RWPE2 (cell line): Measurements from ENCODE around the gene ZNF862.
"Not testable (repeated sequence)": the region's sequence is repeated elsewhere in the genome, so short reads cannot be mapped to it uniquely, and the experiment has no call there.

Experiments used
- ATAC-seq: fragments of 200-7000 bp; cut with Tn5 transposase; 3 replicates; pipeline ENCODE4 v1.9.1; 2021; ENCODE audit warnings: low read depth
- DNase-seq: peaks from one replicate; pipeline ENCODE4 v3.0.0-alpha.2; 2020; ENCODE audit warnings: low spot score
- H3K27ac ChIP-seq: fragments of 450-650 bp; 2 replicates; pipeline ENCODE4 v1.5.1; 2017; ENCODE audit warnings: mild to moderate bottlenecking; ENCODE audit not compliant: poor library complexity, severe bottlenecking
- H3K27me3 ChIP-seq: fragments of 250-450 bp; sonication (Bioruptor Pico); 2 replicates; pipeline ENCODE4 v1.5.1; 2021; ENCODE audit warnings: mild to moderate bottlenecking, moderate library complexity; ENCODE audit not compliant: insufficient read depth, poor library complexity, severe bottlenecking
- H3K36me3 ChIP-seq: fragments of 250-450 bp; sonication (Bioruptor Pico); 2 replicates; pipeline ENCODE4 v1.5.1; 2020; ENCODE audit warnings: low read depth, mild to moderate bottlenecking, moderate library complexity
- H3K4me1 ChIP-seq: fragments of 250-450 bp; sonication (Bioruptor Pico); 2 replicates; pipeline ENCODE4 v1.5.1; 2021; ENCODE audit warnings: mild to moderate bottlenecking, moderate library complexity; ENCODE audit not compliant: insufficient read depth, poor library complexity, severe bottlenecking
- H3K4me3 ChIP-seq: fragments of 250-450 bp; sonication (Bioruptor Pico); 2 replicates; pipeline ENCODE4 v1.5.1; 2021; ENCODE audit warnings: mild to moderate bottlenecking, moderate library complexity; ENCODE audit not compliant: severe bottlenecking
- H3K9me3 ChIP-seq: fragments of 250-450 bp; sonication (Bioruptor Pico); 2 replicates; pipeline ENCODE4 v1.5.1; 2021; ENCODE audit warnings: mild to moderate bottlenecking, moderate library complexity; ENCODE audit not compliant: severe bottlenecking
- TF ChIP-seq, protein P1 (sequence below): fragments of 450-650 bp; IDR thresholded peaks from one replicate; pipeline ENCODE4 v1.5.1; 2017; ENCODE audit warnings: mild to moderate bottlenecking, moderate library complexity; ENCODE audit not compliant: poor library complexity, severe bottlenecking

The ZNF862 gene

DNA sequence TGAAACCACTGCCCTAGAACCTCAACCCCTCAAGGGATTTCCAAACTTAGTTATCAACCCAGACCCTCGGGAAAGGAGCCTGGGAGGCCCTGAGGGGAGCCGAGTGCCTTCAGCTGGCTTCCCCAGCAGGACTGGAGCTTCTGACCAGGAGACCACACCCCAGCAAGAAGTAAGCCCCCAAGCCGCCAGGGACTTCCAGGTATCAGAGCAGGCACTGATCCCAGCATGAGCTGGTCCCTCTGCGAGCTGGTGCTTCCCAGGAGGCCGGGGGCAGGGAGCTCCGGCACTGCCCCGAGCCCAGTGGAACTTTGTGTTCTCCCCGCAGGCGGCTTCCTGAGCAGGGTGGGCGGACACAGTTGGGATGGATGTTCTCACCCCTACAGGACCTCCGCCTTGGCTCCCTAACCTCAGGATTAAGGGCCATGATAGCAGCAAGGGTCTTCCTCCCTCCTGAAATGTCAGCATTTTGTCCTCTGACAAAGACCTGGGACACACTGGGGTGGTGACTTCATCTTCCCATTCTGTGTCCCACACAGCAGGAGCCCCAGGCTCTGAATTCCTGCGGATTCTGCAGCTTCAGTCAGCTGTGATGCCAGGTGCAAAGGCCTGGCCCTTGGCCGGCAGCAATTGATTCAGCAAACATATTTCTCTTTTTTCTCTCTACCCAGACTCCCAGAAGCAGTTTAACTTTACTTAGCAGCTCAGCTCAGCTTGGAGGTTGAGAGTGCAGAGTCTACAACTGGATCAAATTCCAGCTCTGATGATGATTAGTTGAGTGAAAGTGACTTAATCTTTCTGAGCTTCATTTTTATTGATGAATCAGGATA lies 47.2 kb downstream of the ZNF862 start:
- ATAC-seq (no peak), DNase-seq (no peak)
- no peak overlapping the region for H3K4me3 ChIP-seq
- TF ChIP-seq, protein P1, sequence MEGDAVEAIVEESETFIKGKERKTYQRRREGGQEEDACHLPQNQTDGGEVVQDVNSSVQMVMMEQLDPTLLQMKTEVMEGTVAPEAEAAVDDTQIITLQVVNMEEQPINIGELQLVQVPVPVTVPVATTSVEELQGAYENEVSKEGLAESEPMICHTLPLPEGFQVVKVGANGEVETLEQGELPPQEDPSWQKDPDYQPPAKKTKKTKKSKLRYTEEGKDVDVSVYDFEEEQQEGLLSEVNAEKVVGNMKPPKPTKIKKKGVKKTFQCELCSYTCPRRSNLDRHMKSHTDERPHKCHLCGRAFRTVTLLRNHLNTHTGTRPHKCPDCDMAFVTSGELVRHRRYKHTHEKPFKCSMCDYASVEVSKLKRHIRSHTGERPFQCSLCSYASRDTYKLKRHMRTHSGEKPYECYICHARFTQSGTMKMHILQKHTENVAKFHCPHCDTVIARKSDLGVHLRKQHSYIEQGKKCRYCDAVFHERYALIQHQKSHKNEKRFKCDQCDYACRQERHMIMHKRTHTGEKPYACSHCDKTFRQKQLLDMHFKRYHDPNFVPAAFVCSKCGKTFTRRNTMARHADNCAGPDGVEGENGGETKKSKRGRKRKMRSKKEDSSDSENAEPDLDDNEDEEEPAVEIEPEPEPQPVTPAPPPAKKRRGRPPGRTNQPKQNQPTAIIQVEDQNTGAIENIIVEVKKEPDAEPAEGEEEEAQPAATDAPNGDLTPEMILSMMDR: no peak
- H3K4me1 ChIP-seq: no peaks in the 10 kb centered on the region
- H3K27me3 ChIP-seq: no peaks in the 10 kb centered on the region
- no peaks in the 10 kb centered on the region for H3K9me3 ChIP-seq
- no peak overlapping the region for H3K27ac ChIP-seq
- no peaks in the 10 kb centered on the region for H3K36me3 ChIP-seq

DNA sequence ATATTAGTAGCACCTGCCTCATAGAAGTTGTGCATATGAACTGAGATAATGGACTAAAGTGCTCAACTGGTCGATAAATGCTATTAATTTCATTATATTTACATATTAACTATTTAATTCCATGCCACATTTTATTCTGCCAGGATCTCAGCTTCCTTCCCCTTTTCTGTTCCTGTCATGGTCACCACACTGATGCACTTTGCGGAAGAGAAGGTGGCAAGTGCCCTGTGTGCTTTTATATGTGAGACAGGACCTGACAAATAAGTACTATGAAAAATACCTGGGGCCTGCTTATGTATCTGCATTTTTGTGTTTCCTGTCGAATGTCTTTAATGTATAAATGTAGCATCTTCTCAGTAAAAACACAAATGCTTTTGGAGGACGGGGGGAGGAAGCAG lies 47.8 kb downstream of the ZNF862 start:
- DNase-seq (no peak), ATAC-seq (no peak)
- Histone ChIP-seq H3K9me3 (no peaks in the 10 kb centered on the region), H3K27ac (no peak overlapping the region), H3K27me3 (no peaks in the 10 kb centered on the region), H3K4me1 (no peaks in the 10 kb centered on the region), H3K4me3 (no peak overlapping the region), H3K36me3 (no peaks in the 10 kb centered on the region)
- TF ChIP-seq, protein P1: no peak

DNA sequence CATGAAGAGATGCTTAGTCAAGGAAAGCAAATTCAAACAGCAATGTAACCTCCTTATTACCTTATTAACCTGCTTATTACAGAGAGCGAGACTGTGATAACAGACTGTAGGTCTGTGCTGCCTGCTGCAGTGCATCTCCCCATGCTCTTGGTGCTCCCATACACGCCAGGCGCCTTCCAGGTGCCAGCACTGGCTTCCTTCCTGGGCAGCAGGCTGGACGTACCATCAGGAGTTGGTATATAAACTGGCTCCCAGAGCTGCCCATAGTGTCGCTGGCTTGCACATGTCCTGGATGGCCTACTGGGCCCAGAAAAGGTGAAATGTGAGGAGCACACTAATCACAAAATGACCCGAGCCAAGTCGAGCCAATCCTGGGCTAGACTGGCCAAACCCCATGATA lies 49.1 kb downstream of the ZNF862 start:
- Histone ChIP-seq H3K9me3 (no peaks in the 10 kb centered on the region), H3K4me3 (no peak overlapping the region), H3K36me3 (no peaks in the 10 kb centered on the region), H3K27ac (no peak overlapping the region), H3K4me1 (no peaks in the 10 kb centered on the region), H3K27me3 (no peaks in the 10 kb centered on the region)
- DNase-seq: no peak
- no peak for ATAC-seq
- TF ChIP-seq, protein P1: no peak

DNA sequence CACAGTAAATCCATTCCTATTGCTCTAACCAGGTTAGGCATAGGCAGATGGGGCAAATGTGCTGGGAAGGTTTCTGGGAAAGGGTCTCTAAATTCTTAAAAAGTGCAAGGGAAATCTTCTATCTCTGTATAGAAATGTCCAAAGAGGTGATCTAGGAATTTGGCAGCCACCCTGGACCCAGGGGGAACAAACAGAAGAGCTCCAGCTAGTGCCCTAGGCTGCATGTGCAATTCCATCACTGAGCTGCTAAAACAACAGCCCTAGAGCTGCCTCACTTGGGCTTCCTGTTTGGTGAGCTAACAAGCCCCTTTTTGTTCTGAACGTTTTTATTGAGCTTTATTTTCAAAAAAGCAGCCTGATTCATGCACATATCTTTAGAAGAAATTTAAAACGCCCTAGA lies 52.5 kb downstream of the ZNF862 start:
- DNase-seq, H3K4me1 ChIP-seq, ATAC-seq, H3K27me3 ChIP-seq, H3K4me3 ChIP-seq, H3K36me3 ChIP-seq, H3K9me3 ChIP-seq, H3K27ac ChIP-seq: not testable (repeated sequence)

DNA sequence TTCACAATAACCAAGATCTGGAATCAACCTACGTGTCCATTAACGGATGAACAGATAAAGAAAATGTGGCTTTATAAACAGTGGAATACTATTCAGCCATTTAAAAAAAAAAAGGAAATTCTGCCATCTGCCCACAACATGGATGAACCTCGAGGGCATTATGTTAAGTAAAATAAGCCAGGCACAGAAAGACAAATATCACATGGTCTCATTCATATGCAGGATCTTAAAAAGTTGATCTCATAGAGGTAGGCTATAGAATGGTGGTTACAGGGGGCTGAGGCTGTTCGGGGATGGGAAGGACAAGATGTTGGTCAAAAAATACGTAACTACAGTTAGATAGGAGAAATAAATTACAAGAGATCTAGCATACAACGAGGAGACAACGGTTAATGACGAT lies 56.8 kb downstream of the ZNF862 start:
- H3K27ac ChIP-seq, ATAC-seq, H3K36me3 ChIP-seq, H3K9me3 ChIP-seq, H3K4me3 ChIP-seq, DNase-seq, H3K4me1 ChIP-seq, H3K27me3 ChIP-seq: not testable (repeated sequence)

DNA sequence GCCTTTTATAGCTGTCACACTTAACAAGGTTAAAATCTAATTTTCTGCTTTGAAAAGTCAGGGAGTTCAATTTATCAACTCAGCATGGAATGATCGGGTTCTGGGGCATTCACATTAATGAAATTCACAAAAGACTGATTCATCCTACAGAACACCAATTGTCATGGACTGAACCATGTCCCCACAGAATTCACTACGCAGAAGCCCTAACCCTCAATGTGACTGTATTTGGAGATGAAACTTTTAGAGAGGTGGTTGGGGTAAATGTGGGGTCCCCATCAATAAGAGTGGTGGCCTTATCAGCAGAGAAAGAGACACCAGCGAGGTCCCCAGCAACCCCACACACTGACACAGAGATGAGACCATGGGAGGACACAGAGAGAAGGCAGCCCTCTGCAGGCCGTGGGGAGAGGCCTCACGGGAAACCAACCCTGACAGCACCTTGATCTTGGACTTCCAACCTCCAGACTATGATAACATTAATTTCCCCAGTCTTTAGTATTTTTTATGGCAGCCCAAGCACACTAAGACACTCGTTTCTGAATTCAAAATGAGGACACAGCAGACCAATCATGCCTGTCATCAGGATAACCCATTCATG lies 69.7 kb downstream of the ZNF862 start:
- H3K4me3 ChIP-seq, H3K36me3 ChIP-seq, H3K4me1 ChIP-seq, H3K9me3 ChIP-seq, DNase-seq, H3K27ac ChIP-seq, ATAC-seq, H3K27me3 ChIP-seq: not testable (repeated sequence)

DNA sequence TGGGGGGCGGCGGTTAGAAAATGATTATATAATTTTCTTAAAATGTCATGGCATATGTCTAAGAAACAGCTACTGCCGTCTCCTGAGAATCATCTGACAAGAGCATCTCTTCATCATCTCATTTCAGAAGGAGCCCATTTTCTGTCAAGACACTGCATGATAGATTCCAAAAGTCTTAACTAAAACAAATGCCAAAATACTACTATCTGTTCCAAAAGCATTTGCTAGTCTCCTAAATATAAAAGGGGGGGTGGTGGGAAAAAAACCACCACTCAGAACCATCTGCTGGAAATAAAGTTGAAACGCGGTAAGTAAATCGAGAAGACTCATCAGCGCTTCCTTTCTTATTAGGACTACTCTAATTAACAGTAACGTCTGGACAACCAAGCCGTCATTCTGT lies 72.0 kb downstream of the ZNF862 start:
- not testable (repeated sequence) for ATAC-seq, DNase-seq, H3K9me3 ChIP-seq, H3K4me1 ChIP-seq, H3K4me3 ChIP-seq, H3K27ac ChIP-seq, H3K27me3 ChIP-seq, H3K36me3 ChIP-seq

DNA sequence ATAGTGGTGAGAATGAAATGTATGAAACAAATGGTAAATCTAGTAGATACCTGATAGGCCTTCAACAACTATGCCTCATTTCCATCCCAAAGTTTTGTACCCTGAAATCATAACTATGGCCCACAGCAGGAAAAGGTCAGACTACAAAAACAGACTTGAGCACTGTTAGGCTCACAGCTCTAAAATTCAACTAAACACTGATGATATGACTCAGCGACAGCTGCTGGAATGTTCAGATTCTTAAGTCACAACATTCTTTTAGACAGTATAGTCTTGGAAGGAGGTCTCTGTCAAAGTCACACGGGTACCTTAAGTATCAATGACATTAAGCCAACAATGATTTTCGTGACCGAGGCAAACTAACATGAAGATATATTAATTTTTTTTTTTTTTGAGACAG lies 74.0 kb downstream of the ZNF862 start:
- not testable (repeated sequence) for H3K27me3 ChIP-seq, H3K9me3 ChIP-seq, DNase-seq, H3K36me3 ChIP-seq, H3K27ac ChIP-seq, H3K4me3 ChIP-seq, ATAC-seq, H3K4me1 ChIP-seq
